ENCODE data around the gene EFHD1.

GRCh38 chr2:232629129-232629475 is 4.3 kb upstream of the EFHD1 start:
- TF ChIP-seq CTCF (conservative IDR thresholded peaks at IDR 0.05; ENCODE audit: low read depth, low read length) (no peak), EZH2 (IDR thresholded peaks at IDR 0.05; ENCODE audit: borderline replicate concordance, low read depth, low read length, poor library complexity, severe bottlenecking) (no peak)
